HepG2 (cell line): ENCODE data around the gene UTS2R. TPM values are rescaled to one million over a fixed set of nuclear protein-coding genes. Genes with fewer than 3 reads are reported as not detected.

Experiments used
- ARNTL ChIP-seq: sonication (generic); formaldehyde crosslinking; IDR thresholded peaks from 2 replicates; pipeline ENCODE4 v1.4.0; 2020; ENCODE audit warnings: mild to moderate bottlenecking, missing genetic modification reagents
- ATAD3A ChIP-seq: sonication (generic); formaldehyde crosslinking; IDR thresholded peaks from 2 replicates; pipeline ENCODE4 v1.4.0; 2020; ENCODE audit warnings: missing genetic modification reagents
- ELF3 ChIP-seq: IDR thresholded peaks from 2 replicates; pipeline ENCODE4 v1.6.1; 2016; ENCODE audit warnings: missing genetic modification reagents, missing compliant biosample characterization
- HNF4G ChIP-seq, 2 experiments: sonication (generic) in 1 of 2; formaldehyde crosslinking in 1 of 2; IDR thresholded peaks; 2 replicates each; pipeline versions ENCODE4 v1.4.0 to v1.6.1; 2011 to 2020; ENCODE audit warnings: borderline replicate concordance in 2 of 2, low read depth in 2 of 2, mild to moderate bottlenecking in 2 of 2, low read length in 1 of 2, missing genetic modification reagents in 1 of 2, moderate library complexity in 1 of 2
- JUN ChIP-seq: sonication (generic); formaldehyde crosslinking; IDR thresholded peaks from 2 replicates; pipeline ENCODE4 v1.4.0; 2020; ENCODE audit warnings: mild to moderate bottlenecking, missing genetic modification reagents
- PHF20 ChIP-seq: sonication (generic); formaldehyde crosslinking; IDR thresholded peaks from 2 replicates; pipeline ENCODE4 v1.5.0; 2020; ENCODE audit warnings: mild to moderate bottlenecking, missing genetic modification reagents
- SCMH1 ChIP-seq: sonication (generic); formaldehyde crosslinking; IDR thresholded peaks from 2 replicates; pipeline ENCODE4 v1.9.0; 2021; ENCODE audit warnings: missing genetic modification reagents, mild to moderate bottlenecking, borderline replicate concordance
- SNAI1 ChIP-seq: sonication (generic); formaldehyde crosslinking; IDR thresholded peaks from 2 replicates; pipeline ENCODE4 v1.5.0; 2020; ENCODE audit warnings: mild to moderate bottlenecking, missing genetic modification reagents, borderline replicate concordance
- U2AF1 ChIP-seq: fragments of 200-400 bp; formaldehyde crosslinking; optimal IDR thresholded peaks from 2 replicates; pipeline ENCODE3; 2017; ENCODE audit warnings: mild to moderate bottlenecking, low read depth, low read length
- ZNF138 ChIP-seq: sonication (generic); formaldehyde crosslinking; IDR thresholded peaks from 2 replicates; pipeline ENCODE4 v1.5.0; 2020; ENCODE audit warnings: mild to moderate bottlenecking, low read depth, missing genetic modification reagents
- ZNF550 ChIP-seq: sonication (generic); formaldehyde crosslinking; IDR thresholded peaks from 2 replicates; pipeline ENCODE4 v1.4.0; 2020; ENCODE audit warnings: mild to moderate bottlenecking, missing genetic modification reagents, borderline replicate concordance
- ZNF557 ChIP-seq: sonication (generic); formaldehyde crosslinking; IDR thresholded peaks from 2 replicates; pipeline ENCODE4 v1.4.0; 2020; ENCODE audit warnings: missing genetic modification reagents
- polyA plus RNA-seq, 8 experiments: library from polyadenylated mRNA; depleted of rRNA in 3 of 8; stranded (reverse) in 7 of 8; unstranded in 1 of 8; fragments of >200 nt; fragmentation: Illumina TruSeq in 4 of 8; extraction: Trizol in 4 of 8; gene quantifications; 2 replicates each; pipeline versions ENCODE4 v1.2.1 to v1.2.3, GENCODE V29; 2011 to 2016; ENCODE audit warnings: low read depth in 4 of 8, missing spikeins in 1 of 8, mixed read lengths in 1 of 8; ENCODE audit not compliant: insufficient read depth in 1 of 8
- total RNA-seq, 5 experiments: library from RNA; depleted of rRNA; stranded (reverse); fragments of >200 nt; fragmentation: Illumina TruSeq; extraction: Trizol; gene quantifications; 2 replicates each; pipeline ENCODE4 v1.2.3, GENCODE V29; 2016; ENCODE audit warnings: low read depth in 1 of 5
- TF ChIP-seq, protein P1 (sequence below): sonication (generic); formaldehyde crosslinking; IDR thresholded peaks from 2 replicates; pipeline ENCODE4 v1.5.0; 2020; ENCODE audit warnings: missing genetic modification reagents
- TF ChIP-seq, protein P2 (sequence below): sonication (generic); formaldehyde crosslinking; IDR thresholded peaks from 2 replicates; pipeline ENCODE4 v1.4.0; 2020; ENCODE audit warnings: missing genetic modification reagents; ENCODE audit errors: not compliant biosample characterization
- TF ChIP-seq, protein P3 (sequence below): sonication (generic); formaldehyde crosslinking; IDR thresholded peaks from 2 replicates; pipeline ENCODE4 v1.4.0; 2020; ENCODE audit warnings: missing genetic modification reagents
- TF ChIP-seq, protein P4 (sequence below): sonication (generic); formaldehyde crosslinking; IDR thresholded peaks from 2 replicates; pipeline ENCODE4 v1.5.0; 2020; ENCODE audit warnings: mild to moderate bottlenecking, missing genetic modification reagents, borderline replicate concordance
- TF ChIP-seq, protein P5 (sequence below): sonication (generic); formaldehyde crosslinking; IDR thresholded peaks from 2 replicates; pipeline ENCODE4 v1.5.0; 2020; ENCODE audit warnings: missing genetic modification reagents
- TF ChIP-seq, protein P6 (sequence below): IDR thresholded peaks from 2 replicates; pipeline ENCODE4 v1.6.1; 2016; ENCODE audit warnings: mild to moderate bottlenecking, missing biosample characterization, missing genetic modification reagents

UTS2R gene
- total and polyA plus RNA-seq, 2 of the 13 experiments (the other 11 are each of a cell fraction or from before 2014, with no cell fraction given), result 0.13 to 0.15 TPM

DNA sequence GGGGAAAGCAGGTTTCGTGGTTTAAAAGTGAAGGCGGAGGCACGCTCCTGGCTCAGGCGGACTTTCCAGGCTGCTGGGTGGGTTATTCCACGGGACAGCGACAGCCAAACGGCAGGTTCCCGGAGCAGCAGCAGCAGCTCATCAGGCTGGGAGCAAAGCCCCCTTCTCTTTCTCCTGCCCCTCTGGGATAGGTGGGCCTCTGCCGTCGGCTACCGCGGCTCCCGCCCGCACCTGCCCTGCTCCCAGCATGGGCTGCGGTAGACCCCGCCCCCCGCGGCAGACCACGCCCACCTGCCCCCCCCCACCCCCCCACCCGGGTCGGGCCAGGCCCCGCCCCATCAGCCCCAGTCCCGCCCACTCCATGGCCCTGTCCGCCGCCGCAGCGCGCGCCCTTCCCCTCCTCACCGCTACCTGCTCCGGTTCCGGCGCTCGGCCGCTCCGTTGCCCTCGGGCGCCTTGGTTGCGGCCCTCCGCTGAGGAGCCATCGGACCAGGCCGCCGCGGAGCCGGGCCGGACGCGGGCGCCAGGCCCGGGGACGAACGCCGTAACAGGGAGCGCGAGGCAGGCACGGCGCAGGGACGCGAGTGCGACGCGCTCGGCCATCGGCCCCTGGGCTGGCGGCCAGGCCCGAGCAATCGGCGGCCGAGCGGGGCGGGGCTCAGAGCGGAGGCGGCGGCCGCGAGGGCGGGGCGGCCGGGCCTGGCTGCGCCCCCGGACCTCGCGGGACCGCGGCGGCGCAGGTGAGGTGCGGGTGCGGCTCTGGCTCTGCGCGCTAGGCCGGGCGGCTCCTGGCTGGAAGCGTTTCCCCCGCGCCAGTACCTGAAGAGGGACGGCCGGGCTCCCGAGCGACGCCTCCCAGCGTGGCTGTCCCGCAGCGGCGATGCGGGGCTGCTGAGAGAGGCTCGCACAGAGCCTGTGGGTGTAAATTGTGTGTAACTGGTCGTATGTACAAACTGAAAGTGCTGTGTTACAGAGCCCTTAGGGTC lies 46.7 kb downstream of the UTS2R start, which contains the start of the genes HEXD and OGFOD3 (continued):
- TF ChIP-seq PHF20 (peak; percentile 77), ZNF138 (CRISPR knock-in tag) (peak; percentile 53; the same call in 1 of the 2 replicates), SNAI1 (CRISPR knock-in tag) (no peak), ZNF550 (no peak), SCMH1 (no peak), JUN (no peak; the same call in 1 of the 2 replicates), ARNTL (CRISPR knock-in tag) (0 out of 2 replicates have a peak, but pooled peaks have one; percentile 47), ELF3 (CRISPR knock-in tag) (peak; percentile 70), U2AF1 (peak; percentile 71), HNF4G (IDR thresholded peaks at IDR 0.05; ENCODE audit: borderline replicate concordance, low read depth, low read length) (peak; percentile 9; the same call in 1 of the 2 replicates), HNF4G (CRISPR knock-in tag; IDR thresholded peaks at IDR 0.05; ENCODE audit: borderline replicate concordance, low read depth) (peak; percentile 26; the same call in 1 of the 2 replicates), ZNF557 (CRISPR knock-in tag) (no peak), ATAD3A (CRISPR knock-in tag) (no peak)
- TF ChIP-seq, protein P1, sequence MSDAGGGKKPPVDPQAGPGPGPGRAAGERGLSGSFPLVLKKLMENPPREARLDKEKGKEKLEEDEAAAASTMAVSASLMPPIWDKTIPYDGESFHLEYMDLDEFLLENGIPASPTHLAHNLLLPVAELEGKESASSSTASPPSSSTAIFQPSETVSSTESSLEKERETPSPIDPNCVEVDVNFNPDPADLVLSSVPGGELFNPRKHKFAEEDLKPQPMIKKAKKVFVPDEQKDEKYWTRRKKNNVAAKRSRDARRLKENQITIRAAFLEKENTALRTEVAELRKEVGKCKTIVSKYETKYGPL (CRISPR knock-in tag), result no peak
- TF ChIP-seq, protein P2, sequence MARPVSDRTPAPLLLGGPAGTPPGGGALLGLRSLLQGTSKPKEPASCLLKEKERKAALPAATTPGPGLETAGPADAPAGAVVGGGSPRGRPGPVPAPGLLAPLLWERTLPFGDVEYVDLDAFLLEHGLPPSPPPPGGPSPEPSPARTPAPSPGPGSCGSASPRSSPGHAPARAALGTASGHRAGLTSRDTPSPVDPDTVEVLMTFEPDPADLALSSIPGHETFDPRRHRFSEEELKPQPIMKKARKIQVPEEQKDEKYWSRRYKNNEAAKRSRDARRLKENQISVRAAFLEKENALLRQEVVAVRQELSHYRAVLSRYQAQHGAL (CRISPR knock-in tag), result no peak
- TF ChIP-seq, protein P3, sequence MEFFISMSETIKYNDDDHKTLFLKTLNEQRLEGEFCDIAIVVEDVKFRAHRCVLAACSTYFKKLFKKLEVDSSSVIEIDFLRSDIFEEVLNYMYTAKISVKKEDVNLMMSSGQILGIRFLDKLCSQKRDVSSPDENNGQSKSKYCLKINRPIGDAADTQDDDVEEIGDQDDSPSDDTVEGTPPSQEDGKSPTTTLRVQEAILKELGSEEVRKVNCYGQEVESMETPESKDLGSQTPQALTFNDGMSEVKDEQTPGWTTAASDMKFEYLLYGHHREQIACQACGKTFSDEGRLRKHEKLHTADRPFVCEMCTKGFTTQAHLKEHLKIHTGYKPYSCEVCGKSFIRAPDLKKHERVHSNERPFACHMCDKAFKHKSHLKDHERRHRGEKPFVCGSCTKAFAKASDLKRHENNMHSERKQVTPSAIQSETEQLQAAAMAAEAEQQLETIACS (CRISPR knock-in tag), result peak; percentile 72
- TF ChIP-seq, protein P4, sequence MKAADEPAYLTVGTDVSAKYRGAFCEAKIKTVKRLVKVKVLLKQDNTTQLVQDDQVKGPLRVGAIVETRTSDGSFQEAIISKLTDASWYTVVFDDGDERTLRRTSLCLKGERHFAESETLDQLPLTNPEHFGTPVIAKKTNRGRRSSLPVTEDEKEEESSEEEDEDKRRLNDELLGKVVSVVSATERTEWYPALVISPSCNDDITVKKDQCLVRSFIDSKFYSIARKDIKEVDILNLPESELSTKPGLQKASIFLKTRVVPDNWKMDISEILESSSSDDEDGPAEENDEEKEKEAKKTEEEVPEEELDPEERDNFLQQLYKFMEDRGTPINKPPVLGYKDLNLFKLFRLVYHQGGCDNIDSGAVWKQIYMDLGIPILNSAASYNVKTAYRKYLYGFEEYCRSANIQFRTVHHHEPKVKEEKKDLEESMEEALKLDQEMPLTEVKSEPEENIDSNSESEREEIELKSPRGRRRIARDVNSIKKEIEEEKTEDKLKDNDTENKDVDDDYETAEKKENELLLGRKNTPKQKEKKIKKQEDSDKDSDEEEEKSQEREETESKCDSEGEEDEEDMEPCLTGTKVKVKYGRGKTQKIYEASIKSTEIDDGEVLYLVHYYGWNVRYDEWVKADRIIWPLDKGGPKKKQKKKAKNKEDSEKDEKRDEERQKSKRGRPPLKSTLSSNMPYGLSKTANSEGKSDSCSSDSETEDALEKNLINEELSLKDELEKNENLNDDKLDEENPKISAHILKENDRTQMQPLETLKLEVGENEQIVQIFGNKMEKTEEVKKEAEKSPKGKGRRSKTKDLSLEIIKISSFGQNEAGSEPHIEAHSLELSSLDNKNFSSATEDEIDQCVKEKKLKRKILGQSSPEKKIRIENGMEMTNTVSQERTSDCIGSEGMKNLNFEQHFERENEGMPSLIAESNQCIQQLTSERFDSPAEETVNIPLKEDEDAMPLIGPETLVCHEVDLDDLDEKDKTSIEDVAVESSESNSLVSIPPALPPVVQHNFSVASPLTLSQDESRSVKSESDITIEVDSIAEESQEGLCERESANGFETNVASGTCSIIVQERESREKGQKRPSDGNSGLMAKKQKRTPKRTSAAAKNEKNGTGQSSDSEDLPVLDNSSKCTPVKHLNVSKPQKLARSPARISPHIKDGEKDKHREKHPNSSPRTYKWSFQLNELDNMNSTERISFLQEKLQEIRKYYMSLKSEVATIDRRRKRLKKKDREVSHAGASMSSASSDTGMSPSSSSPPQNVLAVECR (CRISPR knock-in tag), result peak; percentile 89
- TF ChIP-seq, protein P5, sequence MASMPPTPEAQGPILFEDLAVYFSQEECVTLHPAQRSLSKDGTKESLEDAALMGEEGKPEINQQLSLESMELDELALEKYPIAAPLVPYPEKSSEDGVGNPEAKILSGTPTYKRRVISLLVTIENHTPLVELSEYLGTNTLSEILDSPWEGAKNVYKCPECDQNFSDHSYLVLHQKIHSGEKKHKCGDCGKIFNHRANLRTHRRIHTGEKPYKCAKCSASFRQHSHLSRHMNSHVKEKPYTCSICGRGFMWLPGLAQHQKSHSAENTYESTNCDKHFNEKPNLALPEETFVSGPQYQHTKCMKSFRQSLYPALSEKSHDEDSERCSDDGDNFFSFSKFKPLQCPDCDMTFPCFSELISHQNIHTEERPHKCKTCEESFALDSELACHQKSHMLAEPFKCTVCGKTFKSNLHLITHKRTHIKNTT (CRISPR knock-in tag), result no peak; the same call in 1 of the 2 replicates
- TF ChIP-seq, protein P6, sequence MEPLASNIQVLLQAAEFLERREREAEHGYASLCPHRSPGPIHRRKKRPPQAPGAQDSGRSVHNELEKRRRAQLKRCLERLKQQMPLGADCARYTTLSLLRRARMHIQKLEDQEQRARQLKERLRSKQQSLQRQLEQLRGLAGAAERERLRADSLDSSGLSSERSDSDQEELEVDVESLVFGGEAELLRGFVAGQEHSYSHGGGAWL, result peak; percentile 84; the same call in 1 of the 2 replicates
